Mucosa of rectum (tissue), 2 donors: ENCODE data around the gene MCOLN1.

Experiments used
- H3K27ac ChIP-seq, 2 donors: one replicate each; pipeline ENCODE4 v1.7.0; 2013; ENCODE audit warnings: inconsistent platforms in 2 of 2, low read depth in 2 of 2, low read length in 2 of 2
- H3K27me3 ChIP-seq, 2 donors: one replicate each; pipeline ENCODE4 v1.7.0; 2013; ENCODE audit warnings: low read length in 2 of 2; ENCODE audit not compliant: control insufficient read depth in 2 of 2, insufficient read depth in 2 of 2
- H3K36me3 ChIP-seq, 2 donors: one replicate each; pipeline ENCODE4 v1.7.0; 2013; ENCODE audit warnings: low read length in 2 of 2; ENCODE audit not compliant: control insufficient read depth in 2 of 2, insufficient read depth in 2 of 2
- H3K4me1 ChIP-seq, 2 donors: one replicate each; pipeline ENCODE4 v1.7.0; 2013; ENCODE audit warnings: low read length in 2 of 2, mild to moderate bottlenecking in 1 of 2; ENCODE audit not compliant: control insufficient read depth in 2 of 2, insufficient read depth in 2 of 2
- H3K4me3 ChIP-seq, 2 donors: one replicate each; pipeline ENCODE4 v1.7.0; 2013; ENCODE audit warnings: low read length in 2 of 2
- H3K9ac ChIP-seq, 2 donors: one replicate each; pipeline ENCODE4 v1.7.0; 2013; ENCODE audit warnings: low read length in 2 of 2, low read depth in 1 of 2, mild to moderate bottlenecking in 1 of 2
- H3K9me3 ChIP-seq, 2 donors: one replicate each; pipeline ENCODE4 v1.7.0; 2013; ENCODE audit warnings: low read length in 2 of 2; ENCODE audit not compliant: control insufficient read depth in 2 of 2
- donor health status: healthy.
- donor health status: Normal muscosa, but diverticular disease.

Gene MCOLN1

GRCh38 chr19:7550169-7550770 lies 27.8 kb downstream of the MCOLN1 start:
- peaks cover 0 to 13% of the 10 kb centered on the region in 2 donors for H3K36me3 ChIP-seq
- H3K9ac ChIP-seq = no peak overlapping the region
- no peak overlapping the region for H3K4me3 ChIP-seq
- H3K27ac ChIP-seq = no peak overlapping the region
- H3K27me3 ChIP-seq = no peaks in the 10 kb centered on the region
- no peaks in the 10 kb centered on the region for H3K9me3 ChIP-seq
- H3K4me1 ChIP-seq = no peaks in the 10 kb centered on the region

GRCh38 chr19:7550987-7551761 lies 28.8 kb downstream of the MCOLN1 start:
- no peak overlapping the region for H3K27ac ChIP-seq
- no peaks in the 10 kb centered on the region for H3K4me1 ChIP-seq
- no peaks in the 10 kb centered on the region for H3K9me3 ChIP-seq
- H3K4me3 ChIP-seq = peak overlapping the region; percentile 53
- H3K27me3 ChIP-seq = no peaks in the 10 kb centered on the region
- H3K36me3 ChIP-seq = peaks cover 2 to 19% of the 10 kb centered on the region in 2 donors
- H3K9ac ChIP-seq = no peak overlapping the region

GRCh38 chr19:7552781-7553180 lies 30.4 kb downstream of the MCOLN1 start:
- Histone ChIP-seq H3K9me3 (no peaks in the 10 kb centered on the region), H3K27me3 (no peaks in the 10 kb centered on the region), H3K9ac (no peak overlapping the region), H3K27ac (no peak overlapping the region), H3K36me3 (peaks cover 15 to 34% of the 10 kb centered on the region in 2 donors), H3K4me1 (no peaks in the 10 kb centered on the region), H3K4me3 (no peak overlapping the region)

GRCh38 chr19:7554565-7554964 lies 32.1 kb downstream of the MCOLN1 start:
- no peaks in the 10 kb centered on the region for H3K4me1 ChIP-seq
- no peaks in the 10 kb centered on the region for H3K9me3 ChIP-seq
- H3K36me3 ChIP-seq = peaks cover 26 to 48% of the 10 kb centered on the region in 2 donors
- no peak overlapping the region for H3K9ac ChIP-seq
- H3K4me3 ChIP-seq = no peak overlapping the region
- no peaks in the 10 kb centered on the region for H3K27me3 ChIP-seq
- no peak overlapping the region for H3K27ac ChIP-seq

GRCh38 chr19:7554990-7555864 lies 32.8 kb downstream of the MCOLN1 start:
- H3K36me3 ChIP-seq = peaks cover 27 to 44% of the 10 kb centered on the region in 2 donors
- H3K9me3 ChIP-seq = peaks cover 0 to under 1% of the 10 kb centered on the region in 2 donors
- H3K27me3 ChIP-seq = no peaks in the 10 kb centered on the region
- no peaks in the 10 kb centered on the region for H3K4me1 ChIP-seq
- H3K9ac ChIP-seq = no peak overlapping the region
- no peak overlapping the region for H3K4me3 ChIP-seq
- H3K27ac ChIP-seq = no peak overlapping the region

GRCh38 chr19:7556696-7557315 lies 34.4 kb downstream of the MCOLN1 start:
- Histone ChIP-seq H3K27ac (no peak overlapping the region), H3K27me3 (no peaks in the 10 kb centered on the region), H3K9me3 (peaks cover 0 to 2% of the 10 kb centered on the region in 2 donors), H3K4me1 (no peaks in the 10 kb centered on the region), H3K4me3 (no peak overlapping the region), H3K36me3 (peaks cover 31 to 48% of the 10 kb centered on the region in 2 donors), H3K9ac (no peak overlapping the region)

- Histone ChIP-seq H3K9ac (no peak overlapping the region), H3K4me1 (no peaks in the 10 kb centered on the region), H3K27ac (no peak overlapping the region), H3K9me3 (peaks cover 0 to 2% of the 10 kb centered on the region in 2 donors), H3K36me3 (peaks cover 31 to 48% of the 10 kb centered on the region in 2 donors), H3K27me3 (no peaks in the 10 kb centered on the region), H3K4me3 (no peak overlapping the region)
Measured at GRCh38 chr19:7558667-7559066, 36.2 kb downstream of the MCOLN1 start.

- H3K27me3 ChIP-seq = no peaks in the 10 kb centered on the region
- no peak overlapping the region for H3K9ac ChIP-seq
- H3K36me3 ChIP-seq = peaks cover 31 to 48% of the 10 kb centered on the region in 2 donors
Measured at GRCh38 chr19:7559102-7559501, 36.7 kb downstream of the MCOLN1 start.

GRCh38 chr19:7560255-7560654 lies 37.8 kb downstream of the MCOLN1 start:
- Histone ChIP-seq H3K9ac (no peak overlapping the region), H3K27me3 (no peaks in the 10 kb centered on the region), H3K27ac (no peak overlapping the region), H3K9me3 (peaks cover 0 to 2% of the 10 kb centered on the region in 2 donors), H3K36me3 (peaks cover 31 to 41% of the 10 kb centered on the region in 2 donors), H3K4me3 (no peak overlapping the region), H3K4me1 (no peaks in the 10 kb centered on the region)

More at GRCh38 chr19:7559102-7559501, 36.7 kb downstream of the MCOLN1 start:
- Histone ChIP-seq H3K4me1 (no peaks in the 10 kb centered on the region), H3K4me3 (no peak overlapping the region), H3K27ac (no peak overlapping the region), H3K9me3 (peaks cover 0 to 2% of the 10 kb centered on the region in 2 donors)
